Esophagus squamous epithelium (tissue), 5 donors: ENCODE measurements around the gene SOX18. TPM values are rescaled to one million over a fixed set of nuclear protein-coding genes. Genes with fewer than 3 reads are reported as not detected.

Source experiments
- DNase-seq: peaks from one replicate; lab custom pipeline; 2025; lab: John Stamatoyannopoulos, UW
- H3K27ac ChIP-seq, 4 donors: fragments of 200-600 bp; sonication (generic); one replicate each; pipeline ENCODE4 v1.5.1; 2016 to 2019; ENCODE audit warnings: mild to moderate bottlenecking in 1 of 4
- H3K27me3 ChIP-seq, 4 donors: fragments of 200-600 bp; sonication (generic); 1 replicate in 3 of 4; 2 replicates in 1 of 4; pipeline versions ENCODE4 v1.5.1 to v1.6.0; 2017 to 2021; ENCODE audit warnings: antibody characterized with exemption in 1 of 4
- H3K36me3 ChIP-seq, 3 donors: fragments of 200-600 bp; sonication (generic); one replicate each; pipeline ENCODE4 v1.5.1; 2016 to 2019
- H3K4me1 ChIP-seq, 3 donors: fragments of 200-600 bp; sonication (generic); one replicate each; pipeline ENCODE4 v1.5.1; 2017 to 2019
- H3K4me3 ChIP-seq, 4 donors: fragments of 200-600 bp; sonication (generic); 1 replicate in 3 of 4; 2 replicates in 1 of 4; pipeline ENCODE4 v1.5.1; 2016 to 2019; ENCODE audit warnings: mild to moderate bottlenecking in 2 of 4, moderate library complexity in 1 of 4
- H3K9me3 ChIP-seq, 3 donors: fragments of 200-600 bp; sonication (generic); one replicate each; pipeline ENCODE4 v1.5.1; 2016 to 2019
- CTCF ChIP-seq, 6 experiments: fragments of 450-650 bp in 4 of 6; fragments of 200-600 bp in 2 of 6; sonication (generic) in 2 of 6; IDR thresholded peaks; one replicate each; pipeline ENCODE4 v1.5.1; 2016 to 2019; ENCODE audit warnings: antibody characterized with exemption in 6 of 6, mild to moderate bottlenecking in 4 of 6, moderate library complexity in 4 of 6
- POLR2A ChIP-seq, 4 donors: fragments of 450-650 bp; IDR thresholded peaks; one replicate each; pipeline ENCODE4 v1.6.1; 2017; ENCODE audit warnings: antibody characterized with exemption in 4 of 4, mild to moderate bottlenecking in 4 of 4, moderate library complexity in 3 of 4
- WGBS, 2 donors: methylation state at CpG; one replicate each; pipeline ENCODE4 v1.1.5; 2018; 5-methylcytosine and 5-hydroxymethylcytosine counted together
- intact Hi-C: fragments of 100-400 bp; cut with DNase I; formaldehyde crosslinking; loops from one replicate; pipeline ENCODE4 v1.15.0; 2022
- total RNA-seq, 4 donors: library from RNA; depleted of rRNA; stranded (reverse); fragments of >200 nt; gene quantifications; one replicate each; pipeline ENCODE4 v1.1.0, GENCODE V29; 2016
- donor health status: DM: yes; HTN: yes; CAD: no.

The SOX18 gene
- total RNA-seq, 4 donors from 2014 or later = 1.3 to 4.5 (median 3.9) TPM

- peaks cover 41 to 100% (median 75%) of the 10 kb centered on the region in 3 donors for H3K36me3 ChIP-seq
- intact Hi-C loops = no loop called here
- TF ChIP-seq CTCF (IDR thresholded peaks at IDR 0.05) (no peak), POLR2A (IDR thresholded peaks at IDR 0.05) (no peak)
- no peak overlapping the region for H3K4me3 ChIP-seq
- no peaks in the 10 kb centered on the region for H3K9me3 ChIP-seq
- H3K4me1 ChIP-seq = no peaks in the 10 kb centered on the region
- 88 to 93% methylated on average over 10 to 14 of the region's 29 CpGs for WGBS, 2 donors
- no peak for DNase-seq
- H3K27ac ChIP-seq = no peak overlapping the region
- H3K27me3 ChIP-seq = no peaks in the 10 kb centered on the region
These were observed 23.5 kb downstream of the SOX18 start for GRCh38 chr20:64025826-64026412.

GRCh38 chr20:64025101-64025825 is 24.2 kb downstream of the SOX18 start:
- Histone ChIP-seq H3K9me3 (no peaks in the 10 kb centered on the region), H3K4me3 (no peak overlapping the region), H3K27ac (no peak overlapping the region), H3K27me3 (no peaks in the 10 kb centered on the region), H3K4me1 (no peaks in the 10 kb centered on the region), H3K36me3 (peaks cover 41 to 100% (median 73%) of the 10 kb centered on the region in 3 donors)
- DNase-seq = no peak
- 94 to 95% methylated on average over 7 of the region's 18 CpGs for whole genome bisulfite sequencing, 2 donors
- TF ChIP-seq CTCF (IDR thresholded peaks at IDR 0.05) = no peak
- TF ChIP-seq POLR2A (IDR thresholded peaks at IDR 0.05) = no peak
- intact Hi-C loops = no loop called here

DNA sequence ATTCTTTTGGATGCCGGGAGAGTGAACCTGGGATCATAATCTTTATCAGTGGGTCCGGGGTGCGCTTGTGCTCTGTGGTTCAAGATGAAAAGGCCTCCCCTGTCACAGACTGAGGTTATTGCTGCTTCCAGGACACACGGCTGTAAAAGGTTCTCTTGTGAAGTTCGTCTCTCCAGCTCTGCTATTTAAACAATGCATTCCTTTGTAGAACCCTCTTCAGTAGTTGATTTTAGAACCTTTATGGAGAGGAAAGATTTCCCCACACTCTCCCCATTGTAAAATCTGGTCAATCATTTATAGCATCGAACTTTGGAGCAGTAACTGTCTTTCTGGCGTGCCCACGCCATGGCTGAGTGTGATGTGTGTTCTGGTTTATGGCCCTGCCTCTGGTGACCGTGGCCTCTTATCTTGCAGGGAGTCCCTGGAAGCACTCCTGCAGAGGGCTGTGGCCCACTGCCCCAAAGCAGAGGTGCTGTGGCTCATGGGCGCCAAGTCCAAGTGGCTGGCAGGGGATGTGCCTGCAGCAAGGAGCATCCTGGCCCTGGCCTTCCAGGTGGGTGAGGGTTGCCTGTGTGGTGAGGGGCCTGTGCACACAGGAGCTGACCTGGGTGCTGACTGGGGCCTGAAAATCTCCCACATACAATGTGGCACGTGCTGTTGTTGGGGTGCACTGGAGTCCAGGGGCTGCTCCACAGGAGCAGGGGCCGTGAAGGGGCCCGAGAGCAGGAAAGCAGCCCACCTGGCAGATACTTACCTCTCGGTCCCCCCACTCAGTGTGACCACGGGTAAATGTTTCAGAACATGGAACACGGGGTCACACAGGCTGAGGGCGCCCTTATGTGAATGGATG is 25.1 kb downstream of the SOX18 start:
- H3K36me3 ChIP-seq = peaks cover 38 to 100% (median 64%) of the 10 kb centered on the region in 3 donors
- no peak for DNase-seq
- H3K4me1 ChIP-seq = no peaks in the 10 kb centered on the region
- TF ChIP-seq CTCF (IDR thresholded peaks at IDR 0.05) (no peak), POLR2A (IDR thresholded peaks at IDR 0.05) (no peak)
- no peak overlapping the region for H3K4me3 ChIP-seq
- no peaks in the 10 kb centered on the region for H3K9me3 ChIP-seq
- intact Hi-C loops = no loop called here
- H3K27me3 ChIP-seq = no peaks in the 10 kb centered on the region
- 93 to 95% methylated on average over 6 to 15 of the region's 17 CpGs for WGBS, 2 donors
- H3K27ac ChIP-seq = no peak overlapping the region

DNA sequence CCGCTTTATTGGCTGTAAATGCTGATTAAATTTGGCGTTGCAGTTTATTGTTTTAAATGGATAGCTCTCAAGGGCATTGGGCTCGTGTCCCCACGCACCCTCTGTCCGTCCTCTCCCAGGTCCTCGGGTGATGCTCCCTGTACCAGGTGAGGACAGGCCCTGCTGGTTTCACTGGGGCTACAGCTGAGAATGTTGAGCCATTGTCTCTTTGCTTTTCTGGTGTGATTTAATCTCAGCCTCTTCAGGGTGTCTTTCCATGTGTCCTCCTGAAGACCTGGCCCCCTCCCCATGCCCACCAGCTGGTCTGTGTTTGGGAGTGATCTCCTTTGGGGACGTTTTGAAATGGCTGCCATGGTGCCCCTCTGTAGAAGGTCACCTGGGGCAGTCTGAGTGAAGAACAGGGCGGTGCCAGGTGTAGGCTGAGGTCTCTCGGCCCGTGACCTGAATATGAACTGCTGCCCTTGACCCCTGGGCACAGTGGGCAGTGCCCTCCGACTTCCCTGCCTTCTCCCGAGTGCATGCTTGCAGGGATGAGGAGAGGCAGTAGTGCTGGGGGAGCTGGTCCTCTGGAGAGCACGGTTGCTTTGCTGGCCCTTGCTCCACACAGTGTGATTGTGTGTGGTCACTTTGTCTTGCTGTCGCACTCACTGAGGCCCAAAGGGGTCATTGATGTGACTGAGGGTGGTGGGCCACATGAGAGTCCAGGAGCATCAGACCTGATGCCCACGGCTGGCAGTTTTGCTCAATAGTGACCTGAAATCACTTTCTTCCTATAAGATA is 25.9 kb downstream of the SOX18 start:
- no peak overlapping the region for H3K4me3 ChIP-seq
- no peaks in the 10 kb centered on the region for H3K9me3 ChIP-seq
- intact Hi-C loops = no loop called here
- peaks cover 36 to 100% (median 62%) of the 10 kb centered on the region in 3 donors for H3K36me3 ChIP-seq
- DNase-seq = no peak
- TF ChIP-seq CTCF (IDR thresholded peaks at IDR 0.05) (no peak), POLR2A (IDR thresholded peaks at IDR 0.05) (no peak)
- 89 to 92% methylated on average over 12 to 13 of the region's 15 CpGs for WGBS, 2 donors
- H3K27me3 ChIP-seq = no peaks in the 10 kb centered on the region
- H3K27ac ChIP-seq = no peak overlapping the region
- no peaks in the 10 kb centered on the region for H3K4me1 ChIP-seq
